Stimulated activated CD8-positive, alpha-beta memory T cell treated with anti-CD3 and anti-CD28 coated beads, Interleukin-15, amount 100 ng/mL, for 48 hours (primary cell): ENCODE measurements around the gene HOXB6.

Experiments
- DNase-seq, 2 donors: peaks; one replicate each; pipeline ENCODE4 v3.0.0-alpha.2; 2020; ENCODE audit warnings: low read depth in 2 of 2

HOXB6 gene

GRCh38 chr17:48552466-48553189 is 52.2 kb downstream of the HOXB6 start:
- no peak for DNase-seq

GRCh38 chr17:48551596-48552465 is 53.0 kb downstream of the HOXB6 start:
- DNase-seq = no peak

GRCh38 chr17:48551214-48551555 is 53.6 kb downstream of the HOXB6 start:
- DNase-seq = no peak

DNA sequence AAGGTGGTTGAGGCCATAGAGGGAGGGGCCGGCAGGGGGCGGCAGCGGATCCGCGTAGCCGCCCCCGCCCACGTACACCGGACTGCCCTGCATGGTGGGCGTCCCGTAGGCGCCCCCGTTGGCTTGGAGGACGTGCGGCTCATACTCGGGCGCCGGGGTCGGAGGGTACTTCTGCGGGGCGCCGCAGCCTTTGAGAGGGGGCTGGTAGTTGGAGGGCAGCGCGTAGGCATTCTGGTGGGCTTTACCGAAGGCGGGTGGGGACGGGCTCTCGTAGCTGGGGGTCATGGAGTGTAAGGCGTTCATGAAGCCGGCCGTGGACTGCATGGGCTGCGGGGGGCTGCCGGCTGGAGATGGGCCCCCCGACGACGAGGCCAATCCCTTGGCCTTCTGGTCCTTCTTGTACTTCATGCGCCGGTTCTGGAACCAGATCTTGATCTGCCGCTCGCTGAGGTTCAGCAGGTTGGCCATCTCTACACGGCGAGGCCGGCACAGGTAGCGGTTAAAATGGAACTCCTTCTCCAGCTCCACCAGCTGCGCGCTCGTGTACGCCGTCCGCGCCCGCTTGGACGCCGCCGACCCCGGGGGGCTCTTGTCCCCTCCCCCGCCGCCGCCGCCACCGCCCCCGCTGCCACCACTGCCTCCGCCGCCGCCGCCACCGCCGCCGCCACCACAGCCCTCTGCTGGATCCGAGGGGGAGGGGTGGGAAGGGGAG is 54.1 kb downstream of the HOXB6 start:
- DNase-seq = no peak

- no peak for DNase-seq
Measured at GRCh38 chr17:48549914-48550501, 54.8 kb downstream of the HOXB6 start.

DNA sequence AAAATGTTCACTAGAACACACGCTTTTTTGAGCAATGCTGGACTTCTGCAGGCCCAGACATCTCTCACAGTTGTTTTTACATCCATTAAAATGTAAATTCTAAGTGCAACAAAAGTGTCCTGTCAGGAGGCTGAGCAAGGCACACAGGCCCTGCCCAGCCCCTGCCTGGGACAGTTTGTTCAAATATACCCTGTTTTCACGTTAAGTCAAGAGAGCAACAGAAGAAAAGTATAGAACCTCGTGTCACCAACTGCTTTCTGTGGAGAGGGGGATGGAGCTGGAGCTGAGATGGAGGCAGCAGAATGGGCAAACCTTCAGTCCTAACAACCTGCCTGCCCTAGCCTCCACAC is 55.5 kb downstream of the HOXB6 start:
- no peak for DNase-seq

GRCh38 chr17:48548523-48549280 is 56.1 kb downstream of the HOXB6 start:
- no peak for DNase-seq

DNA sequence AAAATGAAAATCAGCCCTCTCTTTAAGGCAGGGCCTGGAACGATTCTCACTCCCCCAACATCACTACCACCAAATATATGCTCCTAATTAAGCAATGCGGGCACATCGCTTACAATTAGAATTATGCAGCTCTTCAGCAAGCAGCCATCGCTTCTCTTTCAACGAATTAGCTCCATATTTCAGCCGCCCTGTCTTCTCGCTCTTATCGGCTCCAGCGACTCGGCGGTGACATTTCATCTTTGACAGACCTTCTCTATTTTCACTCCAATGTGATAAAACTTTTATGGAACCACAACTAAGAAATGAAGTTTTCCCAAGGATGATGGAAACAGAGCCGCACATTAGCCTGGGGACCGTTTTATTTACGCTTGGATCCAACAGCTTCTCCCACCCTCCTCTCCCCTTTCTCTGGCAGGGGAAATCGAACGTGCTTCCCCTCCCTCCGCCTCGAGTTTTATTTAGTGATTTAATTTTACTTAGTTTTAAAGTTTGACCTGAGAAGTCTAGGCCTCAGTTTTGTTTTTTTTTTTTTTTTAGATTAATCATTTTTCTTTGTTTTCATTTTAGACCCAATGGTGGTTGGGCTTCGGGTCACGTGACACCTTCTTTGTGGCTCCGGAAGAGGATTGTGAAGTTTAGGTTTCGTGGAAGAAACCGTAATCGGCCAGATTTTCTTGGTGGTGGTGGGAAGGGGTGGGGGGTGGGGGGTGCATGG is 56.8 kb downstream of the HOXB6 start:
- DNase-seq = no peak

GRCh38 chr17:48546924-48547807 is 57.6 kb downstream of the HOXB6 start:
- no peak for DNase-seq

DNA sequence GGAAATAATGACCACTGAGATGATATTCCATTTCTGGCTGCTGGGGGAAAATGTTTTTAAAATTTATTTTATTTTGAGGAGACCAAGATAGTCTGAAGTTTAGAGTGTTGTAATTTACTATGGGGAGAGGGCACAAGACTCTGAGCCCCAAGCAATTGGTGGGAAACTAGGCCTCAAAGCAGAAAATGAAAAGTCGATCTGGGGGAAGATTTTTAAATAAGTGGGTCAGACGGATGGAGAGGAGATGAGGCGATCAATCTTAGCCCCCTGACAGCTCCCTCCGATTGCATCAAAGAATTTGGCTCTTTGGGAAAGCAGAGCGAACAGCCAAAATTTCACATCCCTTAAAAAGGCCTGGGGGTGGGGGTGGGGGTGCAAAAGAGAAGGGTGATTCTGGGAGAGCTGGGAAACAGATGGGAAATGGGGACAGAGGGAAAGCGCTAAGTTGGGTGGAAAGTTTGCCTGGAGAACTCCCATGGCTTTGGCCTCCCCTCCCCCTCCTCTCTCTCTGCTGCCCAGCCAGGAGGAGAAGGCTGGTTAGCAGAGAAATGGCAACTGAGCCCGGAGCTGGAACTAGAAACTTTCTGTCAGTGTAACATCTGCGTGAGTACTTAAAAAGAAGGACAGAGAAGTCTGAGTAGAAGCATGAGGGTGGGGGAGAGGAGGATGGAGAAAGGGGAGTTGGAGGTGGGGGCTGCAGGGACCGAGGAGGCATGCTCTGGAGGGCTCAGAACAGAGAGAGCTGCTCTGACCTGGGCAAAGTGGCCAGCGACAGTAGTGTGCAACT is 58.5 kb downstream of the HOXB6 start:
- no peak for DNase-seq
